Prostate gland (tissue), 2 donors: Measurements from ENCODE around the gene FBXL16. TPM values are rescaled to one million over a fixed set of nuclear protein-coding genes. Genes with fewer than 3 reads are reported as not detected.
"Not testable (repeated sequence)": the region's sequence is repeated elsewhere in the genome, so short reads cannot be mapped to it uniquely, and the experiment has no call there.

Source experiments
- DNase-seq: peaks from one replicate; pipeline ENCODE4 v3.0.0-alpha.2; 2019; ENCODE audit warnings: low spot score
- H3K27ac ChIP-seq, 2 donors: fragments of 200-600 bp; sonication (generic); 2 replicates each; pipeline ENCODE4 v1.5.1; 2017 to 2019
- H3K27me3 ChIP-seq: fragments of 200-600 bp; sonication (generic); replicated peaks from 2 replicates; pipeline ENCODE4 v1.5.1; 2019; ENCODE audit not compliant: insufficient read depth
- H3K36me3 ChIP-seq, 2 donors: fragments of 200-600 bp; sonication (generic); 1 replicate in 1 of 2; 2 replicates in 1 of 2; pipeline versions ENCODE4 v1.5.1 to v1.8.1; 2017 to 2019
- H3K4me1 ChIP-seq: fragments of 200-600 bp; sonication (generic); replicated peaks from 2 replicates; pipeline ENCODE4 v1.5.1; 2019
- H3K4me3 ChIP-seq, 2 donors: fragments of 200-600 bp; sonication (generic); 2 replicates each; pipeline ENCODE4 v1.5.1; 2017 to 2019
- H3K9me3 ChIP-seq: fragments of 200-600 bp; sonication (generic); 2 replicates; pipeline ENCODE4 v1.5.1; 2017
- CTCF ChIP-seq, 4 experiments: fragments of 200-600 bp in 2 of 4; fragments of 450-650 bp in 2 of 4; sonication (generic) in 2 of 4; IDR thresholded peaks; 1 replicate in 3 of 4; 2 replicates in 1 of 4; pipeline ENCODE4 v1.5.1; 2016 to 2019; ENCODE audit warnings: antibody characterized with exemption in 4 of 4, mild to moderate bottlenecking in 2 of 4, moderate library complexity in 2 of 4
- POLR2A ChIP-seq: fragments of 450-650 bp; IDR thresholded peaks from one replicate; pipeline ENCODE4 v1.6.1; 2016; ENCODE audit warnings: antibody characterized with exemption, mild to moderate bottlenecking
- POLR2AphosphoS5 ChIP-seq: sonication (generic); formaldehyde crosslinking; IDR thresholded peaks from one replicate; pipeline ENCODE4 v1.6.1; 2017; ENCODE audit warnings: antibody characterized with exemption
- WGBS: methylation state at CpG from one replicate; pipeline ENCODE4 v1.1.5; 2018; 5-methylcytosine and 5-hydroxymethylcytosine counted together
- intact Hi-C: fragments of 100-400 bp; cut with DNase I; formaldehyde crosslinking; loops from one replicate; pipeline ENCODE4 v1.14.2; 2022
- total RNA-seq, 2 donors: library from RNA; depleted of rRNA; stranded (reverse); fragments of >200 nt; gene quantifications; one replicate each; pipeline ENCODE4 v1.1.0, GENCODE V29; 2016

Gene FBXL16
- total RNA-seq, 2 donors from 2014 or later = 6.1 to 9.1 TPM

- intact Hi-C loops = no loop called here
- H3K27ac ChIP-seq = no peak overlapping the region
- DNase-seq = no peak
- 7% methylated on average over 37 of the region's 37 CpGs for WGBS
- H3K36me3 ChIP-seq = no peaks in the 10 kb centered on the region
- H3K4me1 ChIP-seq = peaks cover 11% of the 10 kb centered on the region
- H3K9me3 ChIP-seq = no peaks in the 10 kb centered on the region
- no peak overlapping the region for H3K4me3 ChIP-seq
- H3K27me3 ChIP-seq = peaks cover 23% of the 10 kb centered on the region
- TF ChIP-seq CTCF (IDR thresholded peaks at IDR 0.05) (no peak), POLR2A (no peak), POLR2AphosphoS5 (no peak)
Observed at GRCh38 chr16:693766-694165, 11.8 kb downstream of the FBXL16 start.

GRCh38 chr16:693364-693763 is 12.2 kb downstream of the FBXL16 start:
- Histone ChIP-seq H3K27ac (no peak overlapping the region), H3K4me3 (no peak overlapping the region), H3K9me3 (no peaks in the 10 kb centered on the region), H3K4me1 (peaks cover 11% of the 10 kb centered on the region), H3K36me3 (no peaks in the 10 kb centered on the region), H3K27me3 (peaks cover 23% of the 10 kb centered on the region)
- intact Hi-C loops = no loop called here
- no peak for TF ChIP-seq POLR2A
- TF ChIP-seq POLR2AphosphoS5 = no peak
- TF ChIP-seq CTCF (IDR thresholded peaks at IDR 0.05) = no peak
- 45% methylated on average over 21 of the region's 22 CpGs for WGBS
- DNase-seq = no peak

GRCh38 chr16:692356-693108 is 13.1 kb downstream of the FBXL16 start:
- DNase-seq = no peak
- intact Hi-C loops = no loop called here
- no peaks in the 10 kb centered on the region for H3K9me3 ChIP-seq
- H3K27me3 ChIP-seq = peaks cover 23% of the 10 kb centered on the region
- H3K27ac ChIP-seq = no peak overlapping the region
- H3K4me3 ChIP-seq = no peak overlapping the region
- no peaks in the 10 kb centered on the region for H3K36me3 ChIP-seq
- peaks cover 11% of the 10 kb centered on the region for H3K4me1 ChIP-seq
- TF ChIP-seq CTCF (IDR thresholded peaks at IDR 0.05) (no peak), POLR2AphosphoS5 (no peak), POLR2A (no peak)
- 67% methylated on average over 10 of the region's 10 CpGs for WGBS

- WGBS = 70% methylated on average over 16 of the region's 16 CpGs
- H3K27ac ChIP-seq, H3K36me3 ChIP-seq, DNase-seq, H3K9me3 ChIP-seq, intact Hi-C loops, H3K4me3 ChIP-seq: not testable (repeated sequence)
- peaks cover 21% of the 10 kb centered on the region for H3K27me3 ChIP-seq
- peaks cover 11% of the 10 kb centered on the region for H3K4me1 ChIP-seq
Observed at GRCh38 chr16:691242-691641, 14.4 kb downstream of the FBXL16 start.

GRCh38 chr16:689175-689897 is 16.3 kb downstream of the FBXL16 start:
- H3K9me3 ChIP-seq = no peaks in the 10 kb centered on the region
- no peak for DNase-seq
- peak overlapping the region in 1 of 2 donors; percentile 64 for H3K27ac ChIP-seq
- peaks cover 9% of the 10 kb centered on the region for H3K27me3 ChIP-seq
- intact Hi-C loops = no loop called here
- TF ChIP-seq POLR2A = no peak
- TF ChIP-seq POLR2AphosphoS5 = no peak
- no peak for TF ChIP-seq CTCF (IDR thresholded peaks at IDR 0.05)
- WGBS = 85% methylated on average over 24 of the region's 26 CpGs
- H3K4me1 ChIP-seq = peaks cover 17% of the 10 kb centered on the region
- H3K4me3 ChIP-seq = peak overlapping the region; percentile 70 to 74
- no peaks in the 10 kb centered on the region for H3K36me3 ChIP-seq
